GM21423 (cell line): Measurements from ENCODE around the gene CLMP.
A peak's percentile ranks its signal among the peaks of the same experiment; 100 is the strongest.
"Not testable (repeated sequence)": the region's sequence is repeated elsewhere in the genome, so short reads cannot be mapped to it uniquely, and the experiment has no call there.

ENCODE experiments used
- ATAC-seq: cut with Tn5 transposase; IDR thresholded peaks from one replicate; pipeline ENCODE4 v1.9.1; 2021; ENCODE audit warnings: mild to moderate bottlenecking, moderate library complexity; ENCODE audit not compliant: unreplicated experiment

CLMP gene

DNA sequence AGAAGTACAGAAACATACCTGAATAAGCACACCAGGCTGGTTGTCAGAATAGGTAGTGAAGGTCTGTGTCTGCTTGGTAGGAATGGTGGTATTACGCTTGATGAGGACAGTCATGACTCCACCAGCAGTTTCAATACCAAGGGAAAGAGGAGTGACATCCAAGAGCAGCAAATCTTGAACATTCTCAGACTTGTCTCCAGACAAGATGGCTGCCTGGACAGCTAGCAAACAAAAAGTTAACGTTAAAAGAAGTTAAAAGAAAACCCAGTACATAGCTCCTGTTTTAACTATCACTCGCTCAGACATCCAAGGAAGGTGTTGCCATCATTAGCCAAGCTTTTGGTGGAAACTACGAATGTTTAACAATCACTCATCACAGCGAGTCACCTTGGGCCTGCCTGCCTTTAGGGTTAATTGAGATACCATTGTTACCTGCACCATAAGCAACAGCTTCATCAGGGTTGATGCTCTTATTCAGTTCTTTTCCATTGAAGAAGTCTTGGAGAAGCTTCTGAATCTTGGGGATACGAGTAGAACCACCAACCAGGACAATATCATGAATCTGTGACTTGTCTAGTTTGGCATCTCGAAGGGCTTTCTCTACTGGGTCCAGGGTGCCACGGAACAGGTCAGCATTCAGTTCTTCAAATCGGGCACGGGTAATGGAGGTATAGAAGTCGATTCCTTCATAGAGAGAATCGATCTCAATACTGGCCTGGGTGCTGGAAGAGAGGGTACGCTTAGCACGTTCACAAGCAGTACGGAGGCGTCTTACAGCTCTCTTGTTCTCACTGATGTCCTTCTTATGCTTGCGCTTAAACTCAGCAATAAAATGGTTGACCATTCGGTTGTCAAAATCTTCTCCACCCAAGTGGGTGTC is 135.8 kb downstream of the CLMP start:
- not testable (repeated sequence) for ATAC-seq

- ATAC-seq, result no peak
Observed at GRCh38 chr11:123057661-123058305, 137.3 kb downstream of the CLMP start.

DNA sequence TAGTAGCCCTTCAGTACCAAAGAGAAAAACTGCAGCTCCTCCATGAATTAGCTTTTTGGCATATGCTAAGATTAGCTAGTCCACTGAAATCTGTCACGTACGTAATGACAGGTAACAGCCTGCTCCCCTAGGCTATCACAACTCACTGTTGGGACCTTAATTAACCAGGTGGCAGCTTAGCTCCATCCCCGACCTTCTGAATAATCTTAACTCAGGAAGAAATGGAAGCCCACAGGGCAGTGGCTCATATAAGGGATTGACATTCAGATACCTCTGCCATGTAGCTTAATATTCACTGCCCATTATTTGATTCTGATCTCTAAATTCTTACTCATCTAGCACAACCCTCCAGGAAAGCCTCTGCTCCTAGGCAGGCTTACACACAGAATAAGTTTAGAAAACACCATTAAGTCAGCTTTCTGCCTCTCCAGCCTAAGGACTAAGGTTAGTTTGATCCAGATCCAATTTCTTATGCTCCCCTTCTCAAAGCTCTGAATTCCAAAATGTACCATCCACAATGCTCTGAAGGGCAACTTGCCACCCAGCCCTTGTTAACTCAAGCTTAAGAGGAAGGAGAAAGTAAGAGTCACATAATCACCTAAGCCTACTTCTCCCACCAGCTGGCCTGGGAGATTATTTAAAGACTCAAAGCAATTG is 138.1 kb downstream of the CLMP start:
- no peak for ATAC-seq

DNA sequence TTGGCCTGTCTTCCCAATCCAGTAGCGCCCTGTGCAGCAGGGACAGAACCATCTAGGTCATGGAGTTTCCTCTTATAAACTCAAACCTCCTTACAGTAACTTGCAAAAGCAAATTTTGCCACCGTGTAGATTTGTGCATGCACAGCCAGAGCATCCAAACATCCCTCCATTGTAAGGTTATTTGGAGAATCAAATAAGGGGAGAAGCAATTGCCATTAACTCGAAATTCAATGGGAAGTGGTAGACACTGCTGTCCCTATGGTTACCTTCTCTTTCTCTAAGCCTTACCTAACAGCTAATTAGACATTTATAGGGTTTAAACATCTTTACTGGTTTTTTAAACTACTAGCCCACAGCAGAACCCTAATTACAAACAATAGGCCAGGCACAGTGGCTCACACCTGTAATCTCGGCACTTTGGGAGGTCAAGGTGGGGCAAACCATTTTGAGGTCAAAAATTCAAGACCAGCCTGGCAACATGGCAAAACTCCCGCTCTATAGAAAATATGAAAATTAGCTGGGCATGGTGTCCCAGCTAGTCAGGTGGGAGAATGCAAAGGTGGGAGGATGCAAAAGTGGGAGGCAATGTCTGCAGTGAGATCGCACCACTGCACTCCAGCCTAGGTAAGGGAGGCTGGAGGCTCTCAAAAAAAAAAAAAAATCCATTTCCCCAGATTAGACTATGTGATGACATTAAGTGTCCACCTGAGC is 139.7 kb downstream of the CLMP start:
- ATAC-seq, result no peak

GRCh38 chr11:123054301-123055065 is 140.6 kb downstream of the CLMP start:
- peak; percentile 80 for ATAC-seq

GRCh38 chr11:123052901-123053721 is 141.9 kb downstream of the CLMP start:
- ATAC-seq, result no peak

DNA sequence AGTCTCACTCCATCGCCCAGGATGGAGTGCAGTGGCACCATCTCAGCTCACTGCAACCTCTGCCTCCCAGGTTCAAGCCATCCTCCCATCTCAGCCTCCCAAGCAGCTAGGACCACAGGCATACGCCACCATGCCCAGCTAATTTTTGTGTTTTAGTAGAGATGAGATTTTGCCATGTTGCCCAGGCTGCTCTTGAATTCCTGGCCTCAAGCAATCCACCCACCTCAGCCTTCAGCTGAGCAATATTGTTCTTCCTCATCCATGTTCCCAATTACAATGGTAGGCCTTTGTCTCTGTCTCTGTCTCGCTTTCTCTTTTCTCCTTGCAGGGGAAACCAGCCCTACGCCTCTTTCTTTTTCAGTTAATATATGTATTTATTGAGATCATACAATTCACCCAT is 143.4 kb downstream of the CLMP start:
- ATAC-seq, result no peak

GRCh38 chr11:123051146-123051545 is 143.9 kb downstream of the CLMP start:
- no peak for ATAC-seq

- no peak for ATAC-seq
Observed at GRCh38 chr11:123047947-123048293, 147.1 kb downstream of the CLMP start.

DNA sequence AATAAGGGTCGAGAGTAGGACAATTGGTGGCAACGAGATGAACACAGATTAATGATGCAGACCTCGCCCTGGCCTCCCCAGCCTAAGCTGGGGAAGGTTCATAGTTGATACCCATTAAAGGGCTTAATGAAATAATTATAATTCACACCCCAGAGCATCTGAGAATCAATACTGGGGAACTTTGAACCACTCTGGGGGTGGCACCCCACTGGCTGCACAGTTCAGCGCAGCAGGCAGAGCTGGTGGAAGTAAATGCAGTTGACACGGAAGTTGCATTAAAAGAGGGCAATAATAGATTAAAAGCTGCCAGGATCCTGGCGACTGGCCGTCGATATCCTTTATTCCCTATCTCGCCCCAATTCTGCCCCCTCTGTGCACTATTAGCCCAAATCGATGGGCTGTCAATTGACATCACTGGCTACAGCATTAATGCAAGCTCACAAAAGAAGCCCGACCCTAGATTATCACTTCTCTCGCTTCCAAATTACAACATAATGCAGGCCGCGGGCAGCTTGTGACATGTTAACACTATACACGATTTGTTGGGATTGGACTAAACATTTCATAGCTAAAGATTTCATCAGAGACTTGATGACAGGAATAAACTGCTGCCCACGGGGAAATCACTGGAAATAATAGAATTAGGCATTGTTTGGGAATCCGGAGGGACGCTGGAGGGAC is 147.6 kb downstream of the CLMP start:
- ATAC-seq, result no peak

GRCh38 chr11:123046473-123047259 is 148.4 kb downstream of the CLMP start:
- ATAC-seq, result no peak

DNA sequence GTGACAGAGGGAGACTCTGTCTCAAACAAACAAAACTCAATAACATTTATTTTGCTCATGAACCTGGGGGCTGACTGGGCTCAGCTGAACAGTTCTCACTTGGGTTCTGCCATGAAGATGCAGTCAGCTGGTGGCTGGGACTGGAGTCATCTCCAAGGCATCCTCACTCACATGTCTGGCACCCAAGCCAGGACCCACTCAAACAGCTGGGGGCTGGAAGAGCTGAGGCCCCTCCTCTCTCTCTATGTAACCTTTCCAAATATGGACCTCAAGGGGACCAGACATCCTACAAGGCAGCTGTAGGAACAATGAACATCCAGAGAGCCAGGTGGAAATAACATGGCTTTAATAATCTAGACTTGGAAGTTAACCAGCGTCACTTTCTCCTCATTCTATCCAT is 149.9 kb downstream of the CLMP start:
- no peak for ATAC-seq

GRCh38 chr11:123041185-123041584 is 153.9 kb downstream of the CLMP start:
- no peak for ATAC-seq

- ATAC-seq, result no peak
Observed at GRCh38 chr11:123040111-123040432, 155.0 kb downstream of the CLMP start.

GRCh38 chr11:123035831-123036230 is 159.2 kb downstream of the CLMP start:
- ATAC-seq, result no peak

DNA sequence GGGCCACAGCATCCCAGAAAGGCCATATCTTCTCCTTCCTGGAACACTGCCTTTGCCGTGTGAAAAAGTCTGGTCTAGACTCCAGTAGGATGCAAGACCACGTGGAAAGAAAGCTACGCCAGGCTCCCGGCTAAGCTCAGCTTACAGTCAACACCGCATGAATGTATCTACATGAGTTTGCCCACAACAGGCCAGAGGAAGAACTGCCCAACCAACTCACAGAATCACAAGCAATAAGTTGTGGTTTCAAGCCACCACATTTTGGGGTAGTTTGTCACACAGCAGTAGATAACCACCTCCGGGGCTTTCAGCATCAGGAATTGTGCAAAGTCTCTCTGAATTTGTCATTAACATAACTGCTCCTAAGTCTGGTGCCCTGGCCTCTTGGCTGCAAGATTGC is 160.5 kb downstream of the CLMP start:
- no peak for ATAC-seq

GRCh38 chr11:123033895-123034294 is 161.2 kb downstream of the CLMP start:
- no peak for ATAC-seq

DNA sequence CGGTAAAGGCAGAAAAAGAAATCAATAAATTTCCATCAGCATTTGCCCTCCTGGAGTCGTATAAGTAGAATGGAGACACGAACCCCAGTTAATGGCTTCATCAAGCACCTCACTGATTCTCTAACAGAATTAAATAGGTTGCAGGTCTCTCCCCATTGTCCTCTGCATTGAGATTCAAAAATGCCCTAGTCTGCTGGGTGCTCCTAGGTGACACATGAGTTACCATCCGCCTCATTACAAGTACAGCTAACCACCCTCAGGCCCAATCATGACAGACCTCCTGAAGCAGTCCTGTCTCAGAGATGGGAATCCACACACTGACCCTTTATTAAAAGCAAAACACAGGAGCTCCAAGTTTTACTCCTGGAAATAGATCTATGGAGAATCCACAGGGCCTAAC is 164.5 kb downstream of the CLMP start:
- no peak for ATAC-seq

GRCh38 chr11:123020968-123021367 is 174.1 kb downstream of the CLMP start:
- ATAC-seq, result no peak
